ENCODE data around the gene IFRD2. TPM values are rescaled to one million over a fixed set of nuclear protein-coding genes. Genes with fewer than 3 reads are reported as not detected.

Gene IFRD2
- total RNA-seq, 6 donors from 2014 or later: 45.4 to 126 (median 77.5) TPM

DNA sequence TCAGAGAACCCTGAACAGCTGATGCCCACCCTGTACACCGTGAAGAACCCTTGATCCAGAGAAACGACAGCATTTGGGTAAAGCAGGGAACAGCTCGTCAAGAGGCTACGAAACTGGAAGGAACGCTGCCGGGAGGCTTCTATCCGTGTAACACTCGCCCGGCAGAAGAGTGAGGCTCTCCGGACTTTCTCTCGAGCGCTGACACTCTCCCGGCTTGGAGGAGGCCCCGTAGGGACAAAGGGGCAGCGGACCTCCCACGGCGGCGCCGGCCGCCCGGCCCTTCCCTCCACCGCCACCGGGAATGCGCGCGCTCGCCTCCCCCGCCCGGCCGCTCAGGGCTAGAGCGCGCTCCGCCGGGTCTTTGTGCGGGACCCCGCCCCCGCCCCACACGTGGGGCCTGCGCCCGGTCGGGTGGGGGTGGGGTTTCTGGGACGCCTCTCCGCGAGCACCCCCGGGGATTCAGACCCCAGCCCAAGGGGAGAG is 28.7 kb upstream of the IFRD2 start:
- Histone ChIP-seq H3K27me3 (no peaks in the 10 kb centered on the region), H3K4me1 (peaks cover 76 to 89% (median 87%) of the 10 kb centered on the region in 4 donors), H3K27ac (peak overlapping the region; percentile 94 to 97 (median 95)), H3K9me3 (no peaks in the 10 kb centered on the region), H3K4me3 (peak overlapping the region; percentile 65 to 96 (median 74)), H3K36me3 (peaks cover 11 to 62% (median 38%) of the 10 kb centered on the region in 4 donors)
- DNase-seq: peak; percentile 83 to 95
- TF ChIP-seq POLR2AphosphoS5 (IDR thresholded peaks at IDR 0.05) (peak; percentile 6 to 45), POLR2A (IDR thresholded peaks at IDR 0.05) (peak in 1 of 4 donors; percentile 19), CTCF (IDR thresholded peaks at IDR 0.05) (no peak), EP300 (IDR thresholded peaks at IDR 0.05) (no peak)
- ATAC-seq (ENCODE audit: low FRiP score in 2 of 2): peak in 1 of 2 donors; percentile 84
- 1% methylated on average over 13 to 25 of the region's 45 CpGs for WGBS, 2 donors

DNA sequence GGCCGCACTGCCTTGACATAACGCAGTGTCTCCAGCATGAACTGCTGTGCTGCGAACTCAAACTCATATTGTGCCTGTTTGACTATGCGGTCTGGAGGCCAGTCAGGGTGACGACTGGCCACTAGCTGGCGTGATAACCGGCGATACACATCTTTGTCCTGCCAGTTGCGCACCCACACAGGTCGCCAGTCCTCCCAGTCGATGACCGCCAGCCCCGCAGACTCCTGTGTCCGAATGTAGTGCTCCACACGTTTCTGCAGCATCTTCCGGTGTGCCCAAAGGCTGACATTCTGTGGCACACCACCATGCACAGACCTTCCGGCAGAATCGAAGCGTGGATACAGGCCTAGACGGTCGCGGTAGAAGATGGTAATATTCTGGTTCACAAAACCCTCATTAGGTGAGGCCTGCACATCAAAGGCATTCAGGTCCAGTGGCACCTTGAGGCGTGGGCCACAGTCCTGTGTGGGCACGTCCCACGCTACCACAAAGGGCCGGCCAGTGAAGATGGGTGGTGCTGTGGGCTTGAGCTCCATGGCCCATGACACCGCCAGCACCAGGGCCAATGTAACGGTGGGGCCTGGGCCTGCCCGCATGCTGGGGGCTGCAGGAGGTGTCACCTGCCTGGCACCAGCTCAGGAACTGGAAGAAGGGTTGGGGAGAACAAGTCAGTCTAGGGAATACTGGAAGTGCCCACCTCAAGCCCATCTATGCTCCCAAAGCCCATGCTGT is 27.8 kb upstream of the IFRD2 start:
- DNase-seq (peak in 1 of 2 donors; percentile 65), ATAC-seq (ENCODE audit: low FRiP score in 2 of 2) (no peak)
- Histone ChIP-seq H3K27me3 (no peaks in the 10 kb centered on the region), H3K9me3 (no peaks in the 10 kb centered on the region), H3K27ac (peak overlapping the region; percentile 94 to 97 (median 95)), H3K4me3 (peak overlapping the region; percentile 65 to 96 (median 74)), H3K36me3 (peaks cover 13 to 65% (median 32%) of the 10 kb centered on the region in 4 donors), H3K4me1 (peaks cover 83 to 90% (median 86%) of the 10 kb centered on the region in 4 donors)
- TF ChIP-seq CTCF (IDR thresholded peaks at IDR 0.05) (no peak), POLR2A (IDR thresholded peaks at IDR 0.05) (no peak), POLR2AphosphoS5 (IDR thresholded peaks at IDR 0.05) (no peak)
- WGBS, 2 donors: 60 to 66% methylated on average over 1 to 29 of the region's 29 CpGs

DNA sequence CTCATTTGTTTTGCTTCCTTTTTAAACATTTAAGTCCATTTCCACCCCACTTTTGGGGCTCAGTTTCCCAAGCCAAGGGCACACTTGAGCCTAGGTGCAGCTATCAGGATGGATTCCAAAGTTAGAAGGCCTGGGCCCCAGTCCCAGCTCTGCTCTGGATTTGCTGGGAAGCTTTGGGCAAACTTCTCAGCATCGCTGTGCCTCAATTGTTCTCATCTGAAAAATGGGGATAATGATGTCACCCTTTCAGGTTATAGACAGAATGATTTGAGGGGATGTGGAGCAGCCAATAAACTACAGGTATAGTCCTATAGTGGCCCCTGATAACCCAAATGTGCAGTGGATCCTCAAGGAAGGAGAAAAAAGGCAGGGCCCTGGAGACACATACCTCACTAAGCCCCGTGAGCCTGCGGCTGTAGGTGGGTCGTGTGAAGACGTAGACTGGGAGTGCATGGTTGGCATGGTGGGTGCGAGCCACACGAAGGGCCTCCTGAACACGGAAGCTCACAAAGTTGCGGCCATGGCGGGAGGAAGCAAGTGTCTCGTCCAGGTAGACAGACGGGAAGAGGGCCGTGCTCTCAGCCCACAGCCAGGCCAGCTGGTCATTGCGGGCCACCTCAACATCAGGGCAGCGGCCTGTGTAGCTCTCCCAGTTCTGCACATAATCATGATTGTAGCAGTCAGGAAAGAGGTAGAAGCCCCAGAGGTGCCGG is 27.1 kb upstream of the IFRD2 start:
- WGBS, 2 donors: 62 to 81% methylated on average over 14 to 16 of the region's 16 CpGs
- DNase-seq: peak in 1 of 2 donors; percentile 41
- peak overlapping the region; percentile 65 to 96 (median 74) for H3K4me3 ChIP-seq

DNA sequence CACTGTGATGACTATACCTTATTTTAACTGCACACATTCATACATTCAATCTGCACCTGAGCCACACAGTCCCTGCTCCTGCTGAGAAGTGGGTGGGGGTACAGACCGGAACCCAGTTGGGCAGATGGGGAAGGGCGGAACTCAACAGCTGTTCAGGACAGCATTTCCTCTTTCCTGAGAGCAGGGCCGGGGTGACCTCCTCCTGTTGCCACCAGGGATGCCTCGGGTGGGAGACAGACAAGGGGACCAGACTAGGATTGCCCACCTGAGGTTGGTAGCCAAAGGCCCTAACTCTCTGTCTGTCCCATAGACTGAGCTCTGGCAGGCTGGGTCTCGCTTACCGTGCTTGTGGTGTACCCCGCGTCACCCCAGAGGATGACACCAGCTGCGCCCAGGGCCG is 26.4 kb upstream of the IFRD2 start:
- no peaks in the 10 kb centered on the region for H3K9me3 ChIP-seq
- peak overlapping the region; percentile 94 to 97 (median 95) for H3K27ac ChIP-seq
- 41 to 62% methylated on average over 7 to 10 of the region's 10 CpGs for WGBS, 2 donors
- peaks cover 75 to 89% (median 88%) of the 10 kb centered on the region in 4 donors for H3K4me1 ChIP-seq
- H3K4me3 ChIP-seq: peak overlapping the region; percentile 65 to 96 (median 74)
- no peak for DNase-seq
- TF ChIP-seq POLR2AphosphoS5 (IDR thresholded peaks at IDR 0.05) (peak in 1 of 2 donors; percentile 64), POLR2A (IDR thresholded peaks at IDR 0.05) (no peak)
- no peaks in the 10 kb centered on the region for H3K27me3 ChIP-seq
- peaks cover 13 to 69% (median 30%) of the 10 kb centered on the region in 4 donors for H3K36me3 ChIP-seq
- no peak for ATAC-seq (ENCODE audit: low FRiP score in 2 of 2)

More for the DNA sequence above, 27.1 kb upstream of the IFRD2 start:
- Histone ChIP-seq H3K9me3 (no peaks in the 10 kb centered on the region), H3K4me1 (peaks cover 83 to 90% (median 86%) of the 10 kb centered on the region in 4 donors), H3K27me3 (no peaks in the 10 kb centered on the region), H3K36me3 (peaks cover 13 to 67% (median 30%) of the 10 kb centered on the region in 4 donors), H3K27ac (peak overlapping the region; percentile 94 to 97 (median 95))
- TF ChIP-seq POLR2AphosphoS5 (IDR thresholded peaks at IDR 0.05) (no peak), CTCF (IDR thresholded peaks at IDR 0.05) (no peak), POLR2A (IDR thresholded peaks at IDR 0.05) (peak in 1 of 4 donors; percentile 27), EP300 (IDR thresholded peaks at IDR 0.05) (no peak)
- no peak for ATAC-seq (ENCODE audit: low FRiP score in 2 of 2)

GRCh38 chr3:50318163-50318562 is 25.9 kb upstream of the IFRD2 start:
- ATAC-seq (ENCODE audit: low FRiP score in 2 of 2) (no peak), DNase-seq (peak in 1 of 2 donors; percentile 72)
- Histone ChIP-seq H3K4me3 (peak overlapping the region; percentile 48 to 96 (median 72)), H3K9me3 (no peaks in the 10 kb centered on the region), H3K27me3 (no peaks in the 10 kb centered on the region), H3K36me3 (peaks cover 13 to 69% (median 30%) of the 10 kb centered on the region in 4 donors), H3K27ac (peak overlapping the region; percentile 94 to 97 (median 95)), H3K4me1 (peaks cover 77 to 89% (median 88%) of the 10 kb centered on the region in 4 donors)
- WGBS, 2 donors: 69% methylated on average over 9 of the region's 11 CpGs; no CpG with 5 or more reads in 1 of the 2 donors
- TF ChIP-seq POLR2A (IDR thresholded peaks at IDR 0.05): no peak
- TF ChIP-seq EP300 (IDR thresholded peaks at IDR 0.05): no peak
- no peak for TF ChIP-seq CTCF (IDR thresholded peaks at IDR 0.05)
- no peak for TF ChIP-seq POLR2AphosphoS5 (IDR thresholded peaks at IDR 0.05)

Data from upper lobe of left lung (tissue), 6 donors.